ENCODE measurements around the gene TMEM87A.
"Not testable (repeated sequence)": the region's sequence is repeated elsewhere in the genome, so short reads cannot be mapped to it uniquely, and the experiment has no call there.

TMEM87A gene, protein sequence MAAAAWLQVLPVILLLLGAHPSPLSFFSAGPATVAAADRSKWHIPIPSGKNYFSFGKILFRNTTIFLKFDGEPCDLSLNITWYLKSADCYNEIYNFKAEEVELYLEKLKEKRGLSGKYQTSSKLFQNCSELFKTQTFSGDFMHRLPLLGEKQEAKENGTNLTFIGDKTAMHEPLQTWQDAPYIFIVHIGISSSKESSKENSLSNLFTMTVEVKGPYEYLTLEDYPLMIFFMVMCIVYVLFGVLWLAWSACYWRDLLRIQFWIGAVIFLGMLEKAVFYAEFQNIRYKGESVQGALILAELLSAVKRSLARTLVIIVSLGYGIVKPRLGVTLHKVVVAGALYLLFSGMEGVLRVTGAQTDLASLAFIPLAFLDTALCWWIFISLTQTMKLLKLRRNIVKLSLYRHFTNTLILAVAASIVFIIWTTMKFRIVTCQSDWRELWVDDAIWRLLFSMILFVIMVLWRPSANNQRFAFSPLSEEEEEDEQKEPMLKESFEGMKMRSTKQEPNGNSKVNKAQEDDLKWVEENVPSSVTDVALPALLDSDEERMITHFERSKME

DNA sequence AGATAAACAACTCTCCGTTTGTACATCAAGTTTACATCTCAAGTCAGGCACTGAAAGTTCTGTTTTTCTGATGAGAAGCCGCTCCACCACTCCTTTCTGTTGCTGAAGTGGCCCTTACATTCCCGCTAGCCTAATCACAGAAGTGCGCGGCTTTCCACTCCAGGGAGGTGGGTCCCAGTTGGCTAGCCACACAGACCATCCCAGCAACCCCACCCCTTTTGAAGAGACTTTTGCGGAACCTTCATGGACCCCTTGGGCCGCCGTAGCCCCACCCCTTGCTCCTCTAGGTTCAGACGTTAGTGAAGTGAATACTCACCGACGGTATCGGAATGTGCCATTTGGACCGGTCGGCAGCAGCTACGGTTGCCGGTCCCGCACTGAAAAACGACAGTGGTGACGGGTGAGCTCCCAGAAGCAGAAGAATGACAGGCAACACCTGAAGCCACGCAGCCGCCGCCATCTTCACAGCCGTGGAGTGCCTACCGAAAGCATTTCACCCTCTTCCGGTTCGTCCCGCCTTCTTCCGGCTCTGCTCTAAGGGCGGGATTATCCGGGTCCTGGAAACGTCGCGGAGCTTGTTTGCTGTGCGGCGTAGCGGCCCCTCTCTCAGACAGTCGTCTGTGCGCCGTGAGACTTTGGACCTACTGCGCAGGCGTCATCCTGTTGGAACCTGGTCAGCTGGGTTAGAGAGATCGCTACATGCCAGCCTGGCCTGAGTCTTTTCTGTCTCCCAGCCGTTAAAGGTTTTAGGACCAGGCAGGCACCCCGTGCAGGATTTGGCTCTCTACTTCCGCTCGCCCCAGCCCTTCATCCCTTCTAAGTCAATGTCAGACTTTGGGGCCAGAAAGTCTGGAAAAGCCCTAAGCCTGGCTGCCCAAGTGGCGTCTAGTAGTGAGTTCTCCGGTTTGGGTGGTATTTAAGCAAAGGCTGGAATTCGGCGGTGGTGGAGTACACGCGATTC is at the start of gene TMEM87A, which contains the start of gene GANC:
TSS of gene TMEM87A (minus strand) at position 495 of the 961 bp plus-strand sequence. CDS start at position 460, 35 bp downstream.
TSS of gene GANC (plus strand) at position 263 of the 961 bp plus-strand sequence. CDS start 1,281 bp downstream, outside the sequence.
- DNase-seq (ENCODE audit: low read depth in 2 of 2): peak; percentile 90 to 93

DNA sequence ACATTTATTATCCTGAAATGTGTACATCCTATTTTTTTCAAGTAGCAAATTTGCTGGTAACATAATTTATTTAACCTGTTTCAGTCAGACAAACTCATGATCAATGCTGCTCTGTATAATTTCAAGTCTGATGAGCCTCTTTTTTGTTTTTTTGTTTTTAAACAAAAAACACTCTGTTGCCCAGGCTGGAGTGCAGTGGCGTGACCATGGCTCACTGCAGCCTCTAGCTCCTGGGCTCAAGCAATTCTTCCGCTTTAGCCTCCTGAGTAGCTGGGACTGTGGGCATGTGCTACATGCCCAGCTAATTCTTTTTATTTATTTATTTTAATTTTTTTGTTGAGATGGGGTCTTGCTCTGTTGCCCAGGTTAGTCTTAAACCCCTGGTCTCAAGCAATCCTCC is 46.0 kb upstream of the TMEM87A start:
- no peak for DNase-seq (ENCODE audit: low read depth in 2 of 2)

DNA sequence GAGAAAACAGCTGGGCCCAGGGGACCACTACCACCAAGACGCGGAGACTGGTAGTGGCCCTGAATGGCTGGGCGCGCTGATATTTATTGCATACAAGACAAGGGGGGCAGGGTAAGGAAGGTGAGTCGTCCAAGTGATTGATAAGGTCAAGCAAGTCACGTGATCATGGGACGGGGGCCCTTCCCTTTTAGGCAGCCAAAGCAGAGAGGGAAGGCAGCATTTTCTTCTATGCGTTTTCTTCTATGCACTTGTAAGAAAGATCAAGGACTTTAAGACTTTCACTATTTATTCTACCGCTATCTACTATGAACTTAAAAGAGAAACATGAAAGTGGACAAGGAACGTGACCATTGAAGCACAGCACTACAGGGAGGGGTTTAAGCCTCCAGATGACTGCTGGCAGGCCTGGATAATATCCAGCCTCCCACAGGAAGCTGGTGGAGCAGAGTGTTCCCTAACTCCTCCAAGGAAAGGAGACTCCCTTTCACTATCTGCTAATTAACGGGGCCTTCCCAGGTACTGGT is 43.1 kb upstream of the TMEM87A start:
- DNase-seq (ENCODE audit: low read depth in 2 of 2): not testable (repeated sequence)

DNA sequence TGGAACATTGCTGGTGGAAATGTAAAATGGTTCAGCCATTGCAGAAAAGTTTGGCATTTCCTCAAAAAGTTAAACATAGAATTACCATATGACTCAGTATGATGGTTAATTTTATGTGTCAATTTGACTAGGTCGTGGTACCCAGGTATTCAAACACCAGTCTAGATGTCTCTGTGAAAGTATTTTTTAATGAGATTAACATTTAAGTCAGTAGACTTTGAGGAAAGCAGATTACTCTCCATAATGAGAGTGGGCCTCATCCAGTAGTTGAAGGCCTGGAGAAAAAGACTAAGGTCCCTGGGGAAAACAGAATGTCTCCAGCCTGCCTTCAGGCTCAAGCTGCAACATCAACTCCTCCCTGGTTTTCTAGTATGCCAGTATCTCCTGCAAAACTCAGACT is 42.3 kb upstream of the TMEM87A start:
- no peak for DNase-seq (ENCODE audit: low read depth in 2 of 2)

DNA sequence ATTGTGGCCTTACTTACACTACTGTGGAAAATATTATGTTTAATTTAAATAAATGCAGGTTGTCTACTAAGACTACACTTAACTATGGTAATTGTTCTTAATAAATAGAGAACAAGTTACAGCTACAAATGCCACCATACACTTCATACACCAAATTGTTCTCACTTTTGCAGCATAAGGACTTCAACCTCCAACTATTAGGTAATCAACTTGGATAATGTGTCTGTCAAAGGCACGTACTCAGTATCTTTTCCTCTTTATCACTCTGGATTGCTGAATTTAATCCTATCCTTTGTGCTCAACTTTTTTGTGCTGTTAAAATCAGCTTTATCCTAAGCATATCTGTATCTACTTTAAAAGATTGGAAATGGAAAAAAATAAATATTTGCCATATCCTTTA is 41.6 kb upstream of the TMEM87A start:
- no peak for DNase-seq (ENCODE audit: low read depth in 2 of 2)

DNA sequence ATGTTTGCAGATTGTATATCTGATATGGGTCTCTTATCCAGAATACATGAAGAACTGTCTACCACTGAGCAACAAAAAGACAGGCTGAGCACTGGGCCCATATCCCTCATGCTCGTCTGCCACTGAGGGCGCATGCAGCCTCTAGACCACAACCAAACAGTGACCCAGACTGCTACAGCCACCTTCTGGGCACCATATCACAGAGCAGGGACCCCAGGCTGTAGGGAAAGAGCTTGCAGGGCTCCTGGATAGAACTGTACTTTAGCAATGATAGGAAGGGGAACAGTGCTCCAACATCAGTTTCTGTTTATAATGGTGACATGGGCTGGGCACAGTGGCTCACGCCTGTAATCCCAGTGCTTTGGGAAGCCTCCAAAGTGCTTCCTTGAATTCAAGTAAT is 40.2 kb upstream of the TMEM87A start:
- no peak for DNase-seq (ENCODE audit: low read depth in 2 of 2)

DNA sequence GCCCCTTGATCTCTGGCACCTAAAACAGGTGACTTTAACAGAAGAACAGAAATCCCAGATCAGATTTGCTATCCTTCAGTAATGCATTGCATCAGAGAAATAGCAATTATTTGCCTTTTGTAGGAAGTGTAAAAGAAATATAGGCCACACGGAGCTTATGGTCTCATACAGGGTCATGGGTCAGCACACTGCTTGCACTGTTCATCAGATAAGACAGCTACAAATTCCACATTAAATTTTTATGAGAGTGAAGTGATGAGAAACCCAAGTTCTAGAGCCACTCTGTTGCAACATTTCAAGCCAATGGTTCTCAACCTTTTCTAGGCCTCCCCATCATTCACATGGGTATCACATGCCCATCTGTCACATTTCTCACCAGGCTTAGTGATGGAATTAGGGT is 33.4 kb upstream of the TMEM87A start:
- no peak for DNase-seq (ENCODE audit: low read depth in 2 of 2)

DNA sequence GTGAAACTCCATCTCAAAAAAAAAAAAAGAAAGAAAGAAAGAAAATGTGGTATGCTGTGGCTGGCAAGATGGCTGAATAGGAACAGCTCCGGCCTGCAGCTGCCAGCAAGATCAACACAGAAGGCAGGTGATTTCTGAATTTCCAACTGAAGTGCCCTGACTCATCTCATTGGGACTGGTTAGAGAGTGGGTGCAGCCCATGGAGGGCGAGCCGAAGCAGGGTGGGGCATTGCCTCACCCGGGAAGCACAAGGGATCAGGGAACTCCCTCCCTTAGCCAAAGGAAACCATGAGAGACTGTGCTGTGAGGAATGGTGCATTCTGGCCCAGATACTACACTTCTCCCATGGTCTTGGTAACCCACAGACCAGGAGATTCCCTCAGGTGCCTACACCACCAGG is 27.8 kb upstream of the TMEM87A start:
- not testable (repeated sequence) for DNase-seq (ENCODE audit: low read depth in 2 of 2)

DNA sequence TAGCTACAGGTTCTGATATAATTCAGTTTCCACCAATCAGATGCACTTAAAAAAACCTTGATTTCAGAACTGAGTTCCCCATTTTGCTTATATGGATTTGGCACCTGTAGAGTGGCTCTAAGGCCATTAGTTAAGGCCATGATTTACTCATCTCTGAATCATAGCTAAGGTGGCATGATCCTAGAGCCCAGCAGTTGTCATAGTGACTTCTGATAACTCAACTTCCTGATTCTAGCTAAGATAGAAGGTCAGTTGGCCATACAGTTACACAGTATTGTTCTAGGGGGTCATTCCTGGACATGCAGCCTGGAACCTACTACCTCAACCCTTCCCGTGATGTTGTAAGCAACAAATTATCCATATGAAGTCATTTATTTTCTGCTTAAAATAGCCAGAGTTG is 15.9 kb upstream of the TMEM87A start:
- DNase-seq (ENCODE audit: low read depth in 2 of 2): no peak

DNA sequence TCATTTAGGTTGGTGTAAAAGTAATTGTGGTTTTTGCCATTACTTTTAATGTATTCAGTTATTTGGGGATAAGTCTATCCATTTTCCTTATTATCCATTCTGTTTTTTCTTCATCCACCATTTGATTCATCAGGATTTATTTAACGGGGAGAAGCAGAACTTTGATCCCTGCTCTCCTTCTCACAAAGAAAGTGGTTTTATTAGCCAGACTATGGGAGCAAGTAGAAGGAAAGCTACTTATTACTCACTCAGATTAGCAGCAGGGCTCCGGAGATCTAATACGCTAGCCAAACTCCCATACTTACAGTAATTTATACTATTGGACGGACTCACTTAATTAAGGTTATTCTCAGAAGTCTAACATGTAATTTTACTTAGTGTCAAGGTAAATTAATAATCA is 14.7 kb upstream of the TMEM87A start:
- no peak for DNase-seq (ENCODE audit: low read depth in 2 of 2)

DNA sequence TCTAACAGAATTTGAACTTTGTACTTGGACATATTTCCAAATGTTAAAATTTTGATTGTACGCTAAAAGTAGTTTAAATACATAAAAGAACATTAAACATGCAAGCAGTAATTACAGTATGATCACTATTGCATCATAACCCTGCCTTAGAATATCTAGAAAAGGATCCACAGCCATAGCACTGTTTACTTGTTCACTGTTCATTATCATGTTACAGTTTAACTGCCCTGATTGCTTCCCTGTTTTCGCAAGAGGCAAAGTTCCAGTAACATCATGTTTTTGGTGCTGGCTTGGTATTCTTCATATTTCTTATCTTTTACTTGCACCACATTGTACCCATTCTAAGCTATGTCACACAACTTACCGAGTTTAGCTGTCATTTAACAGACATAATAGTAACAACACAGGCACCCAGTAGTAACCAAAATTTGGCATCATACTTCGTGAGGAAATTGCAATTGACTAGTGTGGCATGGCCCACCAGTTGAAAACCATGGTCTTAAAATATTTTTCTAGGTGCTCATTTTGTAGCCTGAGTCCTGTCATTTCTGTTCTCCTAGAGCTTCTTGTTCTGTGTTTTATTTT is 13.3 kb upstream of the TMEM87A start:
- no peak for DNase-seq (ENCODE audit: low read depth in 2 of 2)

DNA sequence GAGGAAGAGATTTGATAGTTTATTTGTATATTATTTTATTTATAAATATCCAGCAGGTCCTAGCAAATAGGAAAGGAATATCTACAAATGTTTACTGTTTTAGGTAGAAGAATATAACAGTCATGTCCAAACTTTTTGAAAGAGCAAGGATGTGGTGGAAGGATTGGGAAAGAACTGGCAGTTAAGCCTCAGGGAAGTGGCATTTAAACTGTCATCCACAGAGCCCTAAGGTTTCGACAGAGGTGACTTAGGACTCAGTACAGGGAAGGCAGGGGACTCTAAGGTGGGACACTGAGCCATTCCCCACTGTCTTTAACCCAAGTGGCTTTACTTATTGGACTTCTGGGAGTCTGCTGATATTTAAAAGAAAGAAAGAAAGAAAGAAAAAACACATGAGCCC is 11.8 kb upstream of the TMEM87A start:
- DNase-seq (ENCODE audit: low read depth in 2 of 2): no peak

DNA sequence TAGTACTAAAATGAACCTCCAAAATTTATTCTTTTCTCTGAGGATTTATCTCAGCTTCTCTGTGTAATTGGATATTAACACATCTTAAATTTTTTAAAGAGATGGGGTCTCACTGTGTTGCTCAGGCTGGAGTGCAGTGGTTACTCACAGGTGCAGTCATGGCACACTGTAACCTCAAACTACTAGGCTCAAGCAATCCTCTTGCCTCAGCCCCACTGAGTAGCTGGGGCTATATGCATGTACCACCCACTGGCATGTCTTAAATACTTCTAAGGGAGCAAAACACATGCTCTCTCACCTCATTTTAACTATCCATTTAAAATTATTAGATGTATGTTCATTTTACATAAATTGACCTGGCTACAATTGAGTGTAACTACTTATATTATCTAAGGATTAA is 11.3 kb upstream of the TMEM87A start:
- DNase-seq (ENCODE audit: low read depth in 2 of 2): no peak

DNA sequence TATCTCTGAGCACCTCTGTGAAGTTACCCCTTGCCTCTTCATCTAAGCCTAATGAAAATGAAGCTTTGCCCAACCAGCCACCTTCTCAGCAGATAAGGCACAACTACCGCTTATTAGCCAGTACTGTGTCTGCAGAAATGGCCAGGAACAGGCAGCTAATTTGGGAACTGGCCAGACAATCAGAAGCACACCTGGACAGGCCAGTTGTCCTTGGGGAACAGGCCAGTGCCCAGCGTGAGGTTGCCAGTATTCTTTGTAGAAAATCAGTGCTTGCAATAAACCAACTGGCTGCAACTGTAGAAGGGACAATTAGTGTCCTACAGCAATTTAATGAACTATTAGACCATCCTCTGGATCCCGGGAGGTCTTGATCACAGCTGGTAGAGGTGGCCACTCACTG is 10.4 kb upstream of the TMEM87A start:
- DNase-seq (ENCODE audit: low read depth in 2 of 2): no peak

DNA sequence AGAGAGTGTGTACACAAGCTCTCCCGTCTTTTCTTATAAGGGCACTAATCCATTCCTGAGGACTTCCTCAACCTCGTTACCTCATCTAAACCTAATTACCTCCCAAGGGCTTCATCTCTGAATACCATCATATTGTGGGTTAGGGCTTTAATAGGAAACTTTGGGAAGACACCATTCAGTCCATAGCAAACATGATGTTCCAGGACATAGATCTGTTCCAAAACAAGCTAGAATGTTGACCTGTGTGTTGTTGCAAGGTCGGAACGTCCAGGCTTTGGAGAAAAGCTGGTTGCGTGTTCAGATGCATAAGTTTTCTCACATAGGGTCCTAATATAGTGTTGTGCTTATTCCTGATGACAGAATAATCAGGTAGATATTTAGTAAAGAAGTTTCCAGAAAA is 9.7 kb upstream of the TMEM87A start:
- DNase-seq (ENCODE audit: low read depth in 2 of 2): no peak

DNA sequence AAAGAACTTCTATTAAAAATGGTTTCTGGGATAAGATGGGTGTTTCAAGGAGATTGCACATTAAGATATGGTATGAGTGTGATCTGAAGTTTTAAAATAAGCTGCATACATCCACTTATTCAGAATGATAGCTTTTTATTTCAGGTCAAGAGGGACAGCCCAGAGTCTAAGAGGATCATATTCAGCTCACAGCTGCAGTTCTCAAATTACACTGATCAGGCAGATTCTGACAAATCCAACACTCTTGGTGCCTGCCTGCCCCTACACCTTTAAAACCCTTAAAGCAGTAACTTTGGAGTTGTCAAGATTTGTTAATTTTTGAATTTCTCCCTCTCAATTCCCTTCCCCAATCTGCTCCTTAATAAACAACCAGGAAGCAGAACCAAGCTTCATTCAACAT is 9.1 kb upstream of the TMEM87A start:
- no peak for DNase-seq (ENCODE audit: low read depth in 2 of 2)

DNA sequence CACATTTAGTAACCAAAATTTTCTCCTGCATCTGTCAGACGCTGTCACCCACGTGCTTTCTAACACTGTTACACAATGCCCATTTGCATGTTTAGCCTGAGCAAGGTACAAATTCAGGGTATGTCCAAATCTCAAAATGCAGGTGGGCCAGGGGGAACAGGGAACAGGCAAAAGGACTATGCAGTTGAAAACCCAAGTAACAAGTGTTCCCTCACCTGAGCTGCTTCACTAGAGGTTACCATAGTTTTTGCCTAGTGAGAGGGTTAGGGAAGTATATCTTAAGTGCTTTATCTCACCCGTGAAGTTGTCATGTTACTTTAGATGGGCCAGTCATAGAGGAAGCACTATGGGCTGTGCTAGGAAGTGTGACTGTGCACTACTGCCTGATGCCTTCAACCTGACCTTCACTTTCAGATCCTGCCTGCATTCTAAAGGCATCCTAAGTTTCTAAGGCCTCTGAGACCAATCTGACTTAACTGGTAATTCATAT is 6.0 kb upstream of the TMEM87A start:
- DNase-seq (ENCODE audit: low read depth in 2 of 2): no peak

DNA sequence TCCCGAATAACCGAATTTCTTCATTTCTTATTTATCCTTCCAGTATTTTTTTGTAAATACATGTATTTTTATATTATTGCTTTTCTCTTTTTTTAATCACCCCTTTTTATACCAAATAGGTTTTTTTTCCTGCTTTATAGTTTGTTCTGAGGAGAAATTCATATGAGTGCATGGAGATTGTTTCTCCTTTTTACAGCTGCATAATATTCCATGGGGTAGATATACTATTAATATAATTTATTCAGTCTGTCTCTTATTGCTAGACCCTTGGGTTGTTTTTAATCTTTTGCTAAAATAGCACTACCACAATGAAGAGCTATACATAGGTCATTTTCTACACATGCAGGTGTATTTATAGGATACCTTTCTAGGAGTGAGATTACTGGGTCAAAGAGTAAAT is 3.5 kb upstream of the TMEM87A start:
- no peak for DNase-seq (ENCODE audit: low read depth in 2 of 2)

DNA sequence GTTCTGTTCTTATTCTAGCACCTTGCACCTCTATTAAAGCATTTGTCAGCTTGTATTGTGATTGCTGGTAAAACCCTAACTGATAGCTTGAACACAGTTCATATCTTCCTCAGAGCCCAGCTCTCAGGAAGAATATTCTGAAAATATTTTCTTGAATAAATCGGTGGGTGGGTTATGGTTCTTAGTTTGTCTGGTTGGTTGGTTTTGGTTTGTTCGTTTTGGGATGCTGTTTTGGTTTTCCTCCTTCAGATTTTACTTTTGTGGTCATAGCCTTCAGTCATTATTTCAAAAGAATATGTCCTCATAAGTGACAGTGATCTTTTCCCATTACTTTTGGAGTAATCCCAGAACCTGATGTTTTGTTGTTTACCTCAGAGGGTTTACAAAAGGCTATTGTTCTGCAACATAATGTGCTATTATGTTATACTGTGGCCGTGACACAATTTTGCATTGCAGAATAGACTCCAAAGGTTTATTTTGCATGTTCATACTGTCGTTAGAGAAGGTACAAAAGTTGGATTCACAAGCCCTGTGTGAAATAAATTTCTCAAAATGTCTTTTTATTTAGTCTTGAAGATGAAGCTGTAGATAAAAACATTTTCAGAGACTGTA is 2.7 kb upstream of the TMEM87A start:
- no peak for DNase-seq (ENCODE audit: low read depth in 2 of 2)

DNA sequence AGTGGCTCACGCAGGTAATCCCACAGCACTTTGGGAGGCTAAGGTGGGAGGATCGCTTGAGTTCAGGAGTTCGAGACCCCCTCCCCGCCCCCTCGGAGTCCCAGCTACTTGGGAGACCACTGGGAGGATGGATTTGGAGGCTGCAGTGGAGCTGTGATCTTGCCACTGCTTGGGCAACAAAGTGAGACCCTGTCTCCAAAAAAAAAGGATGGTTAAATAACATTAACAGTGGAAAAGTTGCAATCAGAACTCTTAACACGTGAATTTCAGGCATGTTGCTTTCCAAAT is 1.4 kb upstream of the TMEM87A start:
- no peak for DNase-seq (ENCODE audit: low read depth in 2 of 2)
